H1 (cell line): ENCODE measurements around the gene LMBR1. TPM values are rescaled to one million over a fixed set of nuclear protein-coding genes. Genes with fewer than 3 reads are reported as not detected.

Experiments
- CTCF ChIA-PET: fragments of 300-600 bp; sonication (Branson Sonifier 250); formaldehyde crosslinking; loops from one replicate; lab custom pipeline; 2021; ENCODE audit not compliant: partially characterized antibody; lab: Charles Lee
- POLR2A ChIA-PET: fragments of 300-600 bp; sonication (Branson Sonifier 250); formaldehyde crosslinking; loops from one replicate; lab custom pipeline; 2021; ENCODE audit warnings: inconsistent platforms; ENCODE audit not compliant: partially characterized antibody; lab: Charles Lee
- DNase-seq, 2 experiments: peaks; one replicate each; pipeline versions ENCODE4 v3.0.0 to v3.0.0-alpha.2; 2010 to 2022; ENCODE audit warnings: low spot score in 2 of 2, low read depth in 1 of 2, mixed read lengths in 1 of 2
- FAIRE-seq: peaks from 2 replicates; lab custom pipeline; 2011; peaks lifted over from hg19 to GRCh38; lab: Jason Lieb, UNC
- H2AFZ ChIP-seq: 2 replicates; pipeline ENCODE4 v1.8.1; 2012; ENCODE audit warnings: low read length, inconsistent platforms
- H2AK5ac ChIP-seq: 2 replicates; pipeline ENCODE4 v1.6.1; 2013; ENCODE audit warnings: low read depth, low read length
- H2BK120ac ChIP-seq: replicated peaks from 2 replicates; pipeline ENCODE3; 2013; ENCODE audit warnings: low read depth, low read length, inconsistent platforms
- H2BK12ac ChIP-seq: 2 replicates; pipeline ENCODE4 v1.6.1; 2013; ENCODE audit warnings: low read depth, low read length
- H2BK15ac ChIP-seq: 2 replicates; pipeline ENCODE4 v1.6.1; 2013; ENCODE audit warnings: low read length
- H2BK20ac ChIP-seq: 2 replicates; pipeline ENCODE4 v1.6.1; 2013; ENCODE audit warnings: low read length
- H2BK5ac ChIP-seq: 2 replicates; pipeline ENCODE4 v1.6.1; 2013; ENCODE audit warnings: low read depth, low read length
- H3K14ac ChIP-seq: 2 replicates; pipeline ENCODE4 v1.6.1; 2013; ENCODE audit warnings: inconsistent platforms; ENCODE audit not compliant: insufficient read length
- H3K18ac ChIP-seq: 2 replicates; pipeline ENCODE4 v1.6.1; 2013; ENCODE audit warnings: low read length; ENCODE audit errors: extremely low read depth
- H3K23ac ChIP-seq: 2 replicates; pipeline ENCODE4 v1.6.1; 2013; ENCODE audit warnings: inconsistent platforms; ENCODE audit not compliant: insufficient read length
- H3K23me2 ChIP-seq: 2 replicates; pipeline ENCODE4 v1.6.1; 2013; ENCODE audit warnings: low read depth, low read length
- H3K27ac ChIP-seq: 2 replicates; pipeline ENCODE4 v1.6.1; 2011; ENCODE audit warnings: low read depth, low read length, inconsistent platforms
- H3K27me3 ChIP-seq, 4 experiments: replicated peaks in 1 of 4; 1 replicate in 1 of 4; 2 replicates in 3 of 4; pipeline versions ENCODE4 v1.6.1 to v1.8.1; 2011 to 2013; ENCODE audit warnings: low read length in 3 of 4, mild to moderate bottlenecking in 3 of 4, inconsistent platforms in 2 of 4, mixed read lengths in 2 of 4, moderate library complexity in 1 of 4; ENCODE audit not compliant: control insufficient read depth in 3 of 4, insufficient read depth in 3 of 4; ENCODE audit errors: extremely low read depth in 1 of 4
- H3K36me3 ChIP-seq, 4 experiments: 2 replicates each; pipeline versions ENCODE4 v1.6.1 to v1.8.1; 2011 to 2013; ENCODE audit warnings: mild to moderate bottlenecking in 4 of 4, low read length in 3 of 4, moderate library complexity in 2 of 4, control low read depth in 1 of 4, inconsistent platforms in 1 of 4; ENCODE audit not compliant: insufficient read depth in 4 of 4, control insufficient read depth in 2 of 4
- H3K4ac ChIP-seq: replicated peaks from 2 replicates; pipeline ENCODE3; 2013; ENCODE audit warnings: low read length, low read depth, mixed read lengths, inconsistent platforms; ENCODE audit not compliant: insufficient read length
- H3K4me1 ChIP-seq, 4 experiments: replicated peaks in 1 of 4; 1 replicate in 1 of 4; 2 replicates in 3 of 4; pipeline versions ENCODE4 v1.6.1 to v1.8.1; 2011 to 2013; ENCODE audit warnings: low read length in 3 of 4, inconsistent platforms in 2 of 4, mixed read lengths in 1 of 4; ENCODE audit not compliant: insufficient read depth in 4 of 4, control insufficient read depth in 3 of 4
- H3K4me2 ChIP-seq, 2 experiments: 2 replicates each; pipeline versions ENCODE4 v1.6.1 to v1.8.1; 2011 to 2013; ENCODE audit warnings: low read depth in 2 of 2, low read length in 2 of 2, control low read depth in 1 of 2, inconsistent platforms in 1 of 2, mild to moderate bottlenecking in 1 of 2; ENCODE audit not compliant: insufficient read depth in 1 of 2
- H3K4me3 ChIP-seq, 4 experiments: fragments of 200-600, 300-600 bp in 1 of 4; sonication (generic), shearing (Covaris generic), sonication (Bioruptor Twin) in 1 of 4; 2 replicates each; pipeline versions ENCODE4 v1.5.1 to v1.8.1; 2011 to 2016; ENCODE audit warnings: low read length in 4 of 4, low read depth in 3 of 4, control low read depth in 2 of 4, inconsistent platforms in 2 of 4, mild to moderate bottlenecking in 2 of 4, mixed read lengths in 1 of 4, moderate library complexity in 1 of 4; ENCODE audit not compliant: insufficient read depth in 2 of 4; ENCODE audit errors: extremely low read depth in 1 of 4
- H3K56ac ChIP-seq: replicated peaks from 2 replicates; pipeline ENCODE3; 2013; ENCODE audit warnings: low read depth, mild to moderate bottlenecking, mixed read lengths, low read length, inconsistent platforms; ENCODE audit not compliant: insufficient read length
- H3K79me1 ChIP-seq: 2 replicates; pipeline ENCODE4 v1.6.1; 2013; ENCODE audit warnings: low read depth, low read length, control low read depth
- H3K79me2 ChIP-seq, 2 experiments: 2 replicates each; pipeline versions ENCODE4 v1.6.1 to v1.8.1; 2012 to 2013; ENCODE audit warnings: low read length in 2 of 2, mild to moderate bottlenecking in 2 of 2, inconsistent platforms in 1 of 2; ENCODE audit not compliant: insufficient read depth in 2 of 2, control insufficient read depth in 1 of 2
- H3K9ac ChIP-seq, 4 experiments: replicated peaks in 1 of 4; 1 replicate in 1 of 4; 2 replicates in 3 of 4; pipeline versions ENCODE4 v1.6.1 to v1.8.1; 2011 to 2013; ENCODE audit warnings: low read depth in 3 of 4, low read length in 3 of 4, control low read depth in 2 of 4, mild to moderate bottlenecking in 2 of 4, moderate library complexity in 2 of 4, inconsistent platforms in 1 of 4; ENCODE audit errors: extremely low read depth in 1 of 4
- H3K9me3 ChIP-seq, 2 experiments: 2 replicates each; pipeline versions ENCODE4 v1.6.1 to v1.8.1; 2012 to 2013; ENCODE audit warnings: mild to moderate bottlenecking in 2 of 2, moderate library complexity in 2 of 2, control low read depth in 1 of 2, inconsistent platforms in 1 of 2, low read depth in 1 of 2, low read length in 1 of 2, mixed read lengths in 1 of 2; ENCODE audit not compliant: insufficient read depth in 2 of 2
- H4K20me1 ChIP-seq, 2 experiments: replicated peaks in 1 of 2; 2 replicates each; pipeline versions ENCODE3 to v1.8.1; 2011 to 2013; ENCODE audit warnings: inconsistent platforms in 2 of 2, low read length in 2 of 2, mild to moderate bottlenecking in 1 of 2; ENCODE audit not compliant: insufficient read depth in 2 of 2, control insufficient read depth in 1 of 2
- H4K5ac ChIP-seq: 2 replicates; pipeline ENCODE4 v1.6.1; 2013; ENCODE audit warnings: low read length, low read depth, mixed read lengths, inconsistent platforms; ENCODE audit not compliant: insufficient read length
- H4K8ac ChIP-seq: 2 replicates; pipeline ENCODE4 v1.8.0; 2013; ENCODE audit warnings: mild to moderate bottlenecking, moderate library complexity, low read length, inconsistent platforms; ENCODE audit not compliant: insufficient read depth; ENCODE audit errors: extremely low read depth
- H4K91ac ChIP-seq: replicated peaks from 2 replicates; pipeline ENCODE3; 2013; ENCODE audit warnings: low read length, mixed read lengths, inconsistent platforms; ENCODE audit not compliant: insufficient read length
- CHD2 ChIP-seq: IDR thresholded peaks from 2 replicates; pipeline ENCODE4 v1.6.1; 2012; ENCODE audit warnings: low read length, improper control_type of control experiment
- SIX5 ChIP-seq: IDR thresholded peaks from 2 replicates; pipeline ENCODE4 v1.6.1; 2011; ENCODE audit warnings: mild to moderate bottlenecking, low read depth, low read length
- SP4 ChIP-seq: IDR thresholded peaks from 2 replicates; pipeline ENCODE4 v1.6.1; 2012; ENCODE audit warnings: low read length, inconsistent platforms
- WGBS, 2 experiments: shearing (Covaris generic) in 1 of 2; methylation state at CpG; one replicate each; pipeline versions ENCODE4 v1.1.6 to v1.1.7; 2013 to 2015; ENCODE audit warnings: low lambda C conversion rate in 2 of 2, mixed read lengths in 2 of 2, inconsistent platforms in 1 of 2, low coverage in 1 of 2, missing lambda C conversion rate in 1 of 2; ENCODE audit not compliant: insufficient replicate concordance in 2 of 2, insufficient coverage in 1 of 2, insufficient read length in 1 of 2; ENCODE audit errors: extremely low coverage in 1 of 2, missing lambda C conversion rate in 1 of 2; 5-methylcytosine and 5-hydroxymethylcytosine counted together
- polyA plus RNA-seq, 7 experiments: library from polyadenylated mRNA; depleted of rRNA in 3 of 7; stranded (reverse) in 5 of 7; unstranded in 2 of 7; fragments of >200 nt in 5 of 7; fragments of 200-250 nt in 2 of 7; gene quantifications; 1 replicate in 5 of 7; 2 replicates in 1 of 7; 4 replicates in 1 of 7; pipeline versions ENCODE4 v1.2.1 to v1.2.3, GENCODE V29; 2011 to 2013; ENCODE audit warnings: missing spikeins in 2 of 7, mixed read lengths in 2 of 7
- total RNA-seq: library from RNA; stranded (reverse); fragmentation: NEBNext Ultra II Directional; extraction: Animal tissue kit (Norgen Biotek cat#: 25700); gene quantifications from 2 replicates; pipeline ENCODE4 v1.2.1, GENCODE V29; 2021

Gene LMBR1
- total and polyA plus RNA-seq, 2 of the 8 experiments (the other 6 are each of a cell fraction or from before 2014, with no cell fraction given): 15.1 to 70.4 TPM

DNA sequence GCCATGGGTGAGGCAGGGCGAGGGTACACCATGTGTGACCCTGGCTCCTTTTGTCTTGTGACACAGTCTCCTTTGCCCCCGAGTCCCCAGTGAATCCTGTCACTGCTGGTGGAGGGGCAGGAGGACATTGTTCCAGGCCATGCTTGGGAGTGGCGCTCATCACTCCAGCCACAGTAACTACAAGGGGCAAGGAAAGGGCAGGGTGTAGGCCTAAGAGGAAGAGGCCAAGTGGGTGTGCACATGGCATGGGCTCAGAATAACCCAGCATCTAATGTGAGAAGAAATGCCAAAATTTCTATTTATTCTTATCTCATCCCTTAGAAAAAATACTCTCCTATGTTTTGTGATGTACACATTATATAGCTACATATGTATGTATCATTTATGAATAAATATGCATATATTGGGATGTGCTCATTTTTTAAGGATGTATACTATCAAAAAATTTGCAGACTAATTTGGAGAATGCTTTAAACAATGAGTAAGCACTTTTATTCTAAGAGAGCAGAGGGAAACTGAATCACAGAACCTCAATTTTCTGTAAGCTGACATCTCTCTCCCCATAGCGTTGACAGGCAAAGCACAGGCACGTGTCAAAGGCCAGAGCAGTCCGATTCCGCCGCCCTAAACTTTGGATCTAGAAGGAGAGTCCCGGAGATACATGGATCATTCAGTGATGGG lies 215.5 kb downstream of the LMBR1 start:
- no peak overlapping the region for H3K27ac ChIP-seq
- no peak overlapping the region for H4K91ac ChIP-seq
- no peak overlapping the region for H3K23ac ChIP-seq
- H2BK120ac ChIP-seq: no peak overlapping the region
- no peaks in the 10 kb centered on the region for H3K79me1 ChIP-seq
- FAIRE-seq: no peak
- no peak overlapping the region for H3K56ac ChIP-seq
- POLR2A ChIA-PET: no interaction called here
- H2BK15ac ChIP-seq: no peak overlapping the region
- H4K20me1 ChIP-seq: peaks cover 0 to 3% of the 10 kb centered on the region in 2 experiments
- no peaks in the 10 kb centered on the region for H3K27me3 ChIP-seq
- DNase-seq: no peak
- H4K8ac ChIP-seq: no peak overlapping the region
- no peak overlapping the region for H2AK5ac ChIP-seq
- H3K4me2 ChIP-seq: no peak overlapping the region
- H3K79me2 ChIP-seq: no peaks in the 10 kb centered on the region
- H3K23me2 ChIP-seq: no peaks in the 10 kb centered on the region; the same call in 1 of the 2 replicates
- no peak overlapping the region for H3K9ac ChIP-seq
- H2BK5ac ChIP-seq: no peak overlapping the region
- CTCF ChIA-PET: interaction anchor here (0.6 to 0.7 kb wide), 2 partner anchors 39 to 606 kb away, joined by 3 to 4 read pairs; no protein-coding TSS in a partner anchor
- WGBS, 2 experiments: 97% methylated on average over 9 of the region's 9 CpGs; no CpG with 5 or more reads in 1 of the 2 experiments
- no peaks in the 10 kb centered on the region for H3K9me3 ChIP-seq
- no peak overlapping the region for H3K14ac ChIP-seq
- no peak overlapping the region for H3K18ac ChIP-seq
- no peak overlapping the region for H3K4ac ChIP-seq
- no peak overlapping the region for H4K5ac ChIP-seq
- no peak overlapping the region for H2AFZ ChIP-seq
- no peak overlapping the region for H3K4me3 ChIP-seq
- peaks cover 0 to 16% (median 7%) of the 10 kb centered on the region in 4 experiments; a peak in 7 of 8 replicates for H3K36me3 ChIP-seq
- H2BK20ac ChIP-seq: no peak overlapping the region
- 0 out of 7 replicates have a peak, but pooled peaks cover 0 to 3% (median under 1%) of the 10 kb centered on the region in 4 experiments for H3K4me1 ChIP-seq
- H2BK12ac ChIP-seq: no peak overlapping the region
- TF ChIP-seq SP4 (no peak), SIX5 (no peak), CHD2 (no peak)
